A172 (cell line): ENCODE results near the gene TRPC1. TPM values are rescaled to one million over a fixed set of nuclear protein-coding genes. Genes with fewer than 3 reads are reported as not detected.
"Not testable (repeated sequence)": the region's sequence is repeated elsewhere in the genome, so short reads cannot be mapped to it uniquely, and the experiment has no call there.

ENCODE experiments used
- DNase-seq: peaks from one replicate; pipeline ENCODE4 v3.0.0-alpha.2; 2015; ENCODE audit warnings: low spot score
- total RNA-seq: library from RNA; depleted of rRNA; stranded (reverse); fragments of >200 nt; shearing (Covaris generic); gene quantifications from 2 replicates; pipeline ENCODE4 v1.2.3, GENCODE V29; 2014

The TRPC1 gene
- total RNA-seq, 1 experiment from 2014 or later: 34.8 TPM

DNA sequence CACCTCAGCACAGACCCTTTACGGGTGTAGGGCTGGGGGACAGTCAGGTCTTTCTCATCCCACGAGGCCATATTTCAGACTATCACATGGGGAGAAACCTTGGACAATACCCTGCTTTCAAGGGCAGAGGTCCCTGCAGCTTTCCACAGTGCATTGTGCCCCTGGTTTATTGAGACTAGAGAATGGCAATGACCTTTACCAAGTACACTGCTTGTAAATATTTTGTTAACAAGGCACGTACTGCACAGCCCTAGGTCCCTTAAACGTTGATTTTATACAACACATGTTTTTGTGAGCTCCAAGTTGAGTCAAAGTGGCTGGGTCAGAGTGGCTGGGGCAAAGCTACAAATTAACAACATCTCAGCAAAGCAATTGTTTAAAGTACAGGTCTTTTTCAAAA is 28.8 kb downstream of the TRPC1 start:
- DNase-seq: not testable (repeated sequence)

DNA sequence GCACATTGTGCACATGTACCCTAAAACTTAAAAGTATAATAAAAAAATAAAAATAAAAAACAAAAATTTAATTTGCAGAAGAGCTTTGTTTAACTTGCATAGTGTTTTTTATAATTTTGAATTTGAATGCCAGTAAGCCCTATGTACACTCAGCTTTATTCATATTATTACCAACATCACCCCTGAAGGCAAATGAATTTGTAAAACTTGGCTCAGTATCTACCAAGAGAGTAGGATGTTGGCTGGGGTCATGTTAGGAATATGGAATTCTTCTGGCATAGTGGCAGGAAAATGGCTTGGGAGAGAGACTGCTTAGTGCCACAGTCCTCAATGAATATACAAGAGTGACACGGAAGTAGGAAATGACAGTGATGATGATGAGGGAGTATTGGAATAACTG is 30.7 kb downstream of the TRPC1 start:
- no peak for DNase-seq

DNA sequence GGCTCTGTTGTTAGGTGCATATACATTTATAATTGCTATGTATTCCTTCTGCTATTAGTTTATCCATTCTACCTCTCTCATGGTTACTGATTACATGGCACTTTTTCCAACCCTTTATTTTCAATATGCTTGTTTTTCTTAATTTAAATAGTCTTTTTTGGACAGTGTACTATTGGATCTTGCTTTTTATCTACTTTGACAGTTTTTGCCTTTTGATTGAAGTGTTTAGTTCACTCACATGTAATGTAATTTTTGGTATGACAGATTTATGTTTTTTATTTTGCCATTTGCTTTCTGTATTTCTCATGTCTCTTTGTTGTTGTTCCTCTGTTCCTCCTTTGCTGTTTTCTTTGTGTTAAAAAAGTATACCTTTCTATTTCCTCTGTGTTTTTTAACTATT is 44.5 kb downstream of the TRPC1 start:
- DNase-seq: no peak

DNA sequence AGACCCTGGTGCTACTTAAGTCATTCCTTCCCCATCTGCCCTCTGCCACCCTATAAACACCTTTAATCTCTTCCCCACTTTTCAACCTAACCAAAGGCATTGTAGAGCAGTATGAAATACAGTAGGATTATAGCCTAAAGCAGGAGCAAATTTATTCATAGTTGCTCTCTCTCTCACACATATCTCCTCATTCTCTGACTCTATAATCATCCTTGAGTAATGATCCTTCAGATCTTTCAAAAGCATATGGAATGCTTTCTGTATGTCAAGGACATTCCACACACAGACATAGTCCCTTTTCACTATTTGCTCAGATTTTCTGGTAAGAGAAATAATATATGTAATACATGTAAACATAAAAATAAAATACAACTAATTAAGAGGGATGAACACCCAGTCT is 54.1 kb downstream of the TRPC1 start:
- DNase-seq: no peak

DNA sequence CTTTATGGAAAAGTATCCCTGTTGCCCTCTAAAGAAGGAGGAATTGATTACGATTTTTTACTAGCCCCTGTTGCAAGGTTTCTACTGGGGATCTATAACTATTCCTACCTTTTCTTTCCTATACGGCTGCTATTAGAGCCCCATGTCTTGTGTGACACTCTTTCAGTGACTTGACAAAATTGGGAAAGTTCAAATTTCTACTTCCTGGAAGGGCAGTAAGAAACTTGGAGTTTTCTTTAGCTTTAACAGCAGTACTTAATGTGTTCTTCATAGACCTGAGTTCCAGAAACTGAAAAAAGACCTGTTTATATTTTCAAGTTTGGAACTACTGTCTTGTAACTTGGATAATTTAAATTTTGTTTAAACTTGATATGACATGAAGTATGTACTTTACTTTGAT is 54.7 kb downstream of the TRPC1 start:
- no peak for DNase-seq

DNA sequence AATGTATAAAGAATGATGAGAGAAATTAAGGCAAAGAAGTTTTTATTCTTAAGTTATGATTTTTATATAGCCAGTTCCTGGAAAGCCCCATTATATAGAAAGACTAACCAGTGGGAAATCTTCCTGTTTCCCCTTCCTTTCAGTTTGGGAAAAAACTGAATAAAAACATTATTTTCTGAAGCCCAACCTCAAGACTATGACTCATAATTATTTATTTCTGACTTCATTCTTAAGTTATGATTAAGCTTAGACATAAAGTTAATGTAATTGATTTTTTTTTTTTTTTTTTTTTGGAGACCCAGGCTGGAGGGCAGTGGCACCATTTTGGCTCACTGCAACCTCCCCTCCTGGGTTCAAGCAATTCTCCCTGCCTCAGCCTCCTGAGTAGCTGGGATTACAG is 55.8 kb downstream of the TRPC1 start:
- DNase-seq: peak; percentile 4

DNA sequence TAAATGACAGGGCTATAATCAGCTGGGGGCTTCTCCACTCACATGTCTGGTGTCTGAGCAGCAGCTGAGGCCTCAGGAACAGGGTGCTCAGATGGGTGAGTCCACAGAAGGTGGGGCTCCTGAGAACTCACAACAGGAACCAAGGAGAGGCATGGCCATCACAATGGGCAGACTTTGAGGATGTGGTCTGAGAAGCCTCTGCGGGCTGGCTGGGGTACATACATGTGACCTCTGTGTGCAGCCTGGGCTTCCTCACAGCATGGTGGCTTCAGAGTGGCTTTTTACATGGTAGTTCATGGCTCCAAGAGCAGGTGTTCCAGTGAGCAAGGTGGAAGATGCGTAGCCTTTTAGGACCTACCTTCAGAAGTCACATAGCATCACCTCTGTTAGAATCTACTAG is 58.8 kb downstream of the TRPC1 start:
- no peak for DNase-seq

DNA sequence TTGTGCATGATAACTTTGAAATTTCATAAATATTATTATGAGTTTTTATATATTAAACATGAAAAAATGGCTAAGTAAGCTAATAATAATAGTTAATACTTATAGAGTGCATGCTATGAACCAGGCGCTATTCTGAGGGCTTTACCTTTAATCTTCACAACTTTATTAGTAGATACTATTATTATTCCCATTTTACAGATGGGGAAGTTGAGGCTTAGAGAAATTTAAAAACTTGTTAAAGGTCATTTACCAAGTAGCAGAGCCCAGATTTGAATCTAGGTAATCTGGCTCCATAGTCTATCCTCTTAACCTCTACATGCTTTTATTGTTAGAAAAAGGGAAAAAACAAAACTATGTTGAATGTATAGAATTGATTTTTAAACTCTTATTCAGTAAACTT is 60.4 kb downstream of the TRPC1 start:
- no peak for DNase-seq

DNA sequence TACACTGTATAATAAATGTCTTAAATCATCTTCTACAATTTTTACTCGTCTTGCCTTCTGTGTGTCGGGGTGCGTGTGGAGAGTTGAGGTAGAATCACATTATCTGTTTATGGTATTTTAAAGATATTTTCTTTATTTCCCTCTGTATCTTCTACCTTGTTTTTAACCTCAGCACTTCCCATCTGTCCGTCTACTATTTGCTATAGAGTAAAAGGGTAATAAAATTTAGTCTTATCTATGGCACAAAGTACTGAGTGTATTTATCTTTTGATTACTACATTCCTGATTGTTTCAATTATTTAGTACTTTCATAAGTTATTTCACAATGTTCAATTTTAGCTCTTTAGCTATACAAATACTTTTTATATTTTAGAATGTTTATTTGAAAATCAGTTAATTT is 62.2 kb downstream of the TRPC1 start:
- DNase-seq: no peak

DNA sequence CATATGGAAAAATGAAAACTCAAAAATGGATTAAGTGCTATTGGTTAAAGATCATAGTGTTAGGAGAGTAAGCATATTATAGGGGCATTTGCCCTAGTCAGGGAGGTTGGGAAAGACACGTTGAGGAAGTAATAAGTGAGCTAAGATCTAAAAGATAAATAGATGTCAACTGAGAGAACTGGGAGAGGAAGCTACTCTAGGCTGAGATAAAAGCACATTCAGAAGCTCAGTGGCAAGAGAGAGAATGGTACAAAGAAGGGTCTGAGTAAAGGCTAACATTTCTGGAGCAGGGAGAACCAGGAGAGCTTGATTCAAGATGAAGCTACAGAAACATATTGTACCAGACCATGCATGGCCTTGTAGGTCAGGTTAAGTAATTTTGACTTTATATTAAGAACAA is 63.9 kb downstream of the TRPC1 start:
- DNase-seq: no peak

DNA sequence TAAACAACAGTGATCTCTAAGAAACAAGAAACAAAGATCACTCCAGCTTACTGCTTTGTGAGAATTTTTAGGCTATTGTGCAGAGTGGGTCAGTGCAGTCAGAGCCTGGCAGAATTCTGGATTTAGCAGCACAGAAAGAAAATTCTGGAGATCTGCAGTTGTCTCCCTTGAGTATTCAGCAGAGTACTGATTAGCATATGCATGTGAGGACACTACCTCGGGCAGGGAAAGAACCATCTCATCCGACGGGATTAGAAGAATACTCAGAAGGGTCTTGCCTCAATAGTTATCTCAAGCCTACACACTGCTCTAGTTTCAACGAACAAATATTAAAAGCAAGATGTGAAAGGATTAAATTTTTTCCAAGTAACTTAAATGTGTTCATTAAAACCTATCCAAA is 70.7 kb downstream of the TRPC1 start:
- no peak for DNase-seq

DNA sequence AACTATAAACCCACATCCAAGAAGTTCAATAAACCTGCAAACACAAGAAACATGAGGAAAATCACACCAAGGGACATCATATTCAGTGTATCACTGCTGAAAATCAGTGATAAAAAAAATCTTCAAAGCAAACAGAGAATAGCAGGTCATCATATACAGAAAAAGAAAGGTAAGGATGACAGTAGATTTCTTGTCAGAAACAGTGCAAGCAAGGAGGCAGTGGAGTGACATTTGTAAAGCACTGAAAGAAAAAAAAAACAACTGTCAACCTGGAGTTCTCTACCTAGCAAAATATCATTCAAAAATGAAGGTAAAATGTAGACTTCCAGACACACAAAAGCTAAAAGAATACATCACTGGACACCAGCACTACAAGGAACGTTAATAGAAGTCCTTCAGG is 71.5 kb downstream of the TRPC1 start:
- no peak for DNase-seq

DNA sequence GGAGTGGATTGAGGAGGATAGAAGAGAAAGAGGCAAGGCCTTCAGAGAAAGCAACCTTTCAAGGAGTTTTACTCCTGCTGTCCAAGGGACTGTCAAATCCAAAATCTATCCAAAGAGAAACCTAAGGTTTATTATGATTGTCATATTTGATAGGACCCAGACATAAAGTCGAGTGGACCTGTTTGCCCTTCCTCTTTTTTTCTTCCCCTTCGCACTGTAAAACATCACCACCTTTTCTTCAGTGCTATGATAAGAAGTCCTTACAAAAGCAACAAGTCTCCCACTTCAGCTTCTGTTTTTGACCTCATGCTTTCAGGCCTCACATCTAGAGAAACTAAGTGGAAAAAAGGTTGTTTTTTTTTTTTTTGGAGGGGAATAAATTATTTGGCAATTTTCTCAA is 73.0 kb downstream of the TRPC1 start:
- no peak for DNase-seq

DNA sequence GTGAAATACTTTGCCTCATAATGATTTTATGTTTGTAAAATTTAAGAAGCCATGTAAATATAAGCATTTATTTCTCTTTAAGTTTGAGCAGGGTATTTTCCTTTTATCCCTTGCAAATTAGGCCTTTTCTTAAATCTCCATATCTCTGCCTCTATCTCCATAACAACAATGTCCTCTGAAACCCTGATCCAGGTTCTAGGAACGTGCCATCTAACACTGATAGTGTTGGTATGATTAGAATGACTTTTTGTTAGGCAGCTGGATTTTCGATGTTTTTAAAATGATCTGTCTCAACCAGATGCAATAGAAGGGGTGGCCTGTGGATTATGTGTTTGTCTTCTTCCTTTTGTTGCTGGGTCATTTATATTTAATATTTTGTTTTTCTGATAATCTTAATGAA is 77.9 kb downstream of the TRPC1 start:
- no peak for DNase-seq

DNA sequence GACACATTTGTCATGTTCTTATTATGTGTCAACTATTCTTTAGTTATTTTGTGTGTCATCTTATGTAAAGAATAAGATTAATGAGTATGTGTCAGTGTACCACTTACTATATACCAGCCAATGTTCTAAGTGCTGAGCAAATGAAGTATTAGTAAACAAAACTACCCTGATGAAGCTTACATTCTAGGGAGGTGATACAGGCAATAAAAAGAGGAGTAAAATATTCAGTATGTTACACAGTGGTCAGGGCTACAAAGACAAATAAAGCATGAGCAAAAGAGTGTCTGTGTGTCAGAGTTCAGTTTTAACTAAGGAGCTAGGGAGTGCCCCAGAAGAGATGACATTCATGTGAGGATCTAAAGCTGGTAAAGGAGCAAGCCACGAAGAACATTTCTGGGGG is 79.1 kb downstream of the TRPC1 start:
- DNase-seq: no peak

DNA sequence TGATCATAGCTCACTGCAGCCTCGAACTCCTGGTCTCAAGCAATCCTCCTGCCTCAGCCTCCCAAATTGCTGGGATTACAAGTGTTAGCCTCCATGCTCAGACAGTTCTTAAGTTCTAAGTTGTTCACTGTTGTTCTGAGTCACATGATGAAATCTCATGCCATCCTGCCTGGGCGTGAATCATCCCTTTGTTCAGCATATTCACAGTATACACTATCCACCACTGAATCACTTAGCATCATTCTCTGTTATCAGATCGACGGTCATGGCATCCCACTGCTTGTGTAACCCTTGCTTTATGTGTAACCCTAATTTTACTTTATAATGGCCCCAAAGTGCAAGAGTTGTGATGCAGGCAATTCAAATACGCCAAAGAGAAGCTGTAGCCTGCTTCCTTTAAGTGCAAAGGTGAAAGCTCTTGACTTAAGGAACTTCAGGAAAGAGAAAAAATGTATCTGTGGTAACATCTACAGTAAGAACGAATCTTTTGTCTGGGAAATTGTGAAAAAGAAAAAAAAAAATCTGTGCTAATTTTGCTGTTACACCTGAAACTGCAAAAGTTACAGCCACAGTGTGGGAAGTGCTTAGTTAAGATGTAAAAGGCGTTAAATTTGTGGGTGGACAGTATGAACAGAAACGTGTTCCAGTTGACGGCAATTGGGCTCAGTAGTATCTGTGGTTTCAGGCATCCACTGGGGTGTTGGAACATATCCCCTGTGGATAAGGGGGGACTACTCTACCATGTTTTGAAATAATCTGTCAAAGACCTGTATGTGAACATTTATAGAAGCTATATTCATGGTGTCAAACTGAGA is 84.5 kb downstream of the TRPC1 start:
- DNase-seq: peak; percentile 82

DNA sequence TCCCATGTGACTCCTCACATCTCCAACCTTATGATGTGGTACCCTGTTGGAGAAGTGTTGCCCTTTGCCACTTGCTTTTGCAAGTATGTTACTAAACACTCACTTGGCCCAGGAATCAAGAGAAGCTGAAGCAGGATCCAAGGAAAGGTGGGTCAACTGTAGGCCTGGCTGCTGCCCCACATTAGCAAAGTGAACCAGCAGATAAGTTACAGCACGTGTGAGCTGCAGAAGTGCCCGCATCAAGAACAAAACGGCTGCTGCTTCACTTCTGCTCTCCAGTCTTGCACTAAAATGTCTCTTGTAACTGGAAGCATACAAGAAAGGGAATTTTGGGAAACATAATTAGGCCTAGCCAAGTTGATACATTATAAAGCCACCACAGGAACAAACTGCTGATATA is 85.4 kb downstream of the TRPC1 start:
- DNase-seq: no peak

DNA sequence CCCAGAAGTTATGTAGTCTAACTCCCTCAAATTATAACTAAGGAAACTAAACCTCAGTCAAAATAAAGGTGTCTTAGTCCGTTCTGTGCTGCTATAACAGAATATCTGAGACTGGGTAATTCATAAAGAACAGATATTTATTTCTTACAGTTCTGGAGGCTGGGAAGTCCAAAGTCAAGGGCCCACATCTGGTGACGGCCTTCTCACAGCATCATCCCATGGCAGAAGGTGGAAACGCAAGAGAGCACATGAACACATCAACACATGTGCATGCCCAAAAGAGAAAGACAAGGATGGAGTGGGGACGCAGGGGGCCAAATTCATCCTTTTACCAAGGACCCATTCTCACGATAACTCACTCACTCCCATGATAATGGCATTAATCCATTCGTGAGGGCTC is 92.0 kb downstream of the TRPC1 start:
- DNase-seq: no peak

DNA sequence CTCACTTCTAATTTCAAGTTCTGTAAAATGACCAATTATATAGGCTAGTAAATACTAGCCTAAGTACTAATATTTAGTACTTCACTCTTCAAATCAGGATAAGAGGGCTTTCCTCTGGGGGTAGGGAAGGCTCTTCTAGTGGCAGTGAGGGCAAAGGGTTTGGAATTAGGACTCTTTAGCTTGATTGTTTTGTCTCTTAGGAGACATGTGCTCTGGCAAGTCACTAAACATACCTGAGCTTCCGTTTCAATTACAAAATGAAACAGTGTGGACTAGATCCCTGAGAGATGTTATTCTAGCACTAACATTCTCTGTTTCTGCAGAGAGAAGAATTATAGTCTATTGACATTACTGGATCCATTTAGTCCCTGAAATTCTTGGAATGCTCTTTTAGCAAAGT is 93.5 kb downstream of the TRPC1 start:
- no peak for DNase-seq

DNA sequence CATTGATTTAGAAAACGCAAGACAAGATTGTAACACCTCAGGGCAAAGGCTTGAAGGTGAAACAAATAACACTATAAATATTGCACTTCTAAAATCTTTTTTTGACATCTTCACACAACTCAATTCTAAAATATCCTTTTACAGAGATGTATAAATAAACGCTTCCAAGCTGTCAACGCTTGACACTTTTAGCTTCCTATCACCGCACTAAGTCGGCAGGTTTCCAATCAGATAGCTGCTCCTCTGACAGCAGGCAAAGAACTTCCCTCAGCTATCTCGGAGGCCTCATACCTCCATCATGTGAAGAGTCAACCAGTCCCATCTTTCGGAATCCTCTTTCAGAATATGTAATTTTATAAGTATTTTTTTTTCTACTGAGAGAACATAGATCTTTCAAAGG is 94.1 kb downstream of the TRPC1 start:
- DNase-seq: no peak

DNA sequence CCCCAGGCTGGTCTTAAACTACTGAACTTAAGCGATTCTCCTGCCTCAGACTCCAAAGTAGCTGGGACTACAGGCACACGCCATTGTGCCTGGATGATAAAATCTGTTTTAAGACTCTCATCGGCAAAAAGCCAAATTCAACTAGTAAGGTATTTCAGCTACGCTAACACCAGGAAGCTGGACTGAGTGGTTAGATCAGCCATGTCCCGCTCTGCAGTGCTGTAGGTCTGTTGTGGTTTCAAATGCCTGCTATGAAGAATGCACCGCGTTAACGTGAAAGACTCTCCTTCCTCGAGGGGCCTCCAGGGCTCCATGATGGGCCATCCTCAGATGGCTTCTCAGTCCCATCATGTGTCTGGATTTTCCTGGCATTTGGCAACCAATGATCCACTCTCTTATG is 94.8 kb downstream of the TRPC1 start:
- no peak for DNase-seq

DNA sequence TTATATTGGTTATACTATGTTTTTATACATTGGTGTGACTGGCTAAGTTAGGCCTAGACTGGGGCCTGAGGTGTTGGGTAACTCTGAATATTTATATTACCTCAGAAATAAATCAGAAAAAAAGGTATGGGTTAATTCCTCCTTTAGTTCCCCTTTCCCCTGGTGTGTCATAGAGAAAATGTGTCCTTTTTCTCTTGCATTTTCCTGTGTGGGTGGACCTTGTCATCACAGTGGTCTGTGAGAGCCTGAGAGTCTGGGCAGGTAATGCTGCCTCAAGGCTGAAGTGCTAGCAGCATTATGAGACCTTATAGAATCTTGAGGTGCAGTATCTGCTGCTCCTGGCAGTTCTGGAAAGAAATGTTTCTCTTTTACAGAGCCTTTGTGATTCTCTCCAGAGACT is 95.3 kb downstream of the TRPC1 start:
- no peak for DNase-seq

DNA sequence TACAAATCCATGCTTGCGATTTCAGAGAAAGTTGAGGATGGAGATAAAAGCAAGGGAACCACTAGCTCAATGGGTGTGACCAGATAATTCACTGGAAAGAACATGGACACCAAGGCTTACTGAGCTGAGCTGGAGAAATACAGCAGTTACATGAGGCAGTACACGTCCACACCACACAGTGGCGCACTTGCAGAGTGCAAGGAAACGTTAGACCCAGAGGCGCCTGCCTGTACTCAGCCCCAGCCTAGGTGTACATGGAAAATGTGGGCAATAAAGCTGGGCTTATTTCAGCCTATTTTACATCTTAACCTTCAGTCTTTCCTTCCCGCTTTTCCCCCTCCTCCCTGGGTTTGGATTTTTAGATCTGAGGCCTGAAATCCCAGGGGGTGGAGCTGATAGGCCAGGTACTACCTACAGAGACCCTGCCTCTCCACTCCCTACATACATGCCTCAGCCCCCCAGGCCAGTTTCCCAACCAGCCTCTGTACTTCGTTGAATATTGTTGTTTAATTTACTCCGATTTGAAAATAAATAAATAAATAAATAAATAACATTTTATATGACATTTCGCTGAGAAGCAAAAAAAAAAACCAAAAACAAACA is 105.0 kb downstream of the TRPC1 start:
- peak; percentile 79 for DNase-seq

DNA sequence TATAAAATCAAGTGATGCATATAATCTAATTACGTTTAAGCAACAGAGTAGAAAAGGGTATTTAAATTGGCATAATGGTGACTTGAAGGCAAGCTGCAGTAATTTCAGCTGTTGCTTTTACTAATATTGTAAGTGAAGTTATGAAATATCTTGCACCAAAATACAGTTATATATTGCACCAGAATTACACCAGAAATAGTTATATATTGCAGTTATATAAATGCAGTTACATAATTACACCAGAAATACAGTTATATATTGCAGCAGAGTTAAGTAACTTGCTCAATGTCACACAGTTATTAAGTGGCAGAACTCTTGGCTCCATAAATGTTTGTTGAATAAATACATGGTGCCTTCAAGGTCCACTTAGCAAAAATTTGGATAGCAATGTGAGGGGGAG is 113.7 kb downstream of the TRPC1 start:
- no peak for DNase-seq
